C4-2B (cell line): ENCODE results near the gene PTGDS.

ENCODE experiments used
- CTCF ChIP-seq: fragments of 450-650 bp; conservative IDR thresholded peaks from 2 replicates; pipeline ENCODE4 v1.5.1; 2017; ENCODE audit warnings: mild to moderate bottlenecking
- ZFX ChIP-seq: fragments of 450-650 bp; IDR thresholded peaks from 2 replicates; pipeline ENCODE4 v1.6.1; 2017

DNA sequence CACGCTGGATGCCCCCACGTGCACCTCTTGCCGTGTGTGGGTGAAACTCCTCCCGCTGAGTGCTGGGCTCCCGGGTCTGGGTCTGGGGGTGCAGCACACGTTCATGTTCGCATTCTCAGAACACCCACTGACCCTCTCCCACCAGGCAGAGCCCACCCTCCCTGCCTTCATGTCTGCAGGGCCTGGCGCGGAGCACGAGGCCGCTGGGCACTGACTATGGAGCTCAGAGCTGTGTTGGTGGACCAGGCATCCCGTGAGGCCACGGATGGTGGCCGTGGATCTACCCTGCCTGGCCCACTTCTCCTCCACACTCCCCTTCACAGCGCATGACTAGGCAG is 16.4 kb upstream of the PTGDS start:
- TF ChIP-seq CTCF, result no peak
- TF ChIP-seq ZFX, result no peak
